K562 (cell line): ENCODE results near the gene C2orf42. TPM values are rescaled to one million over a fixed set of nuclear protein-coding genes. Genes with fewer than 3 reads are reported as not detected.
A peak's percentile ranks its signal among the peaks of the same experiment; 100 is the strongest.

ENCODE experiments used
- BRF1 ChIP-seq: IDR thresholded peaks from 3 replicates; pipeline ENCODE4 v1.6.1; 2011; ENCODE audit warnings: borderline replicate concordance, mild to moderate bottlenecking; ENCODE audit not compliant: insufficient read length; ENCODE audit errors: extremely low read depth
- E2F3 ChIP-seq: fragments of 250-450 bp; sonication (Bioruptor Pico); IDR thresholded peaks from 2 replicates; pipeline ENCODE4 v1.4.0; 2020; ENCODE audit warnings: mild to moderate bottlenecking
- ESRRA ChIP-seq: fragments of 450-650 bp; IDR thresholded peaks from 2 replicates; pipeline ENCODE4 v1.6.1; 2014; ENCODE audit warnings: low read depth, mild to moderate bottlenecking, moderate library complexity, borderline replicate concordance
- ETS2 ChIP-seq: IDR thresholded peaks from 2 replicates; pipeline ENCODE4 v1.6.1; 2016; ENCODE audit warnings: borderline replicate concordance, missing genetic modification characterization, mild to moderate bottlenecking, moderate library complexity, missing compliant biosample characterization; ENCODE audit not compliant: poor library complexity, severe bottlenecking
- FOXP1 ChIP-seq: sonication (generic); formaldehyde crosslinking; IDR thresholded peaks from 2 replicates; pipeline ENCODE4 v1.8.0; 2022; ENCODE audit warnings: mild to moderate bottlenecking, missing genetic modification reagents
- HDAC8 ChIP-seq: fragments of 450-650 bp; IDR thresholded peaks from 2 replicates; pipeline ENCODE4 v1.6.1; 2016; ENCODE audit warnings: mild to moderate bottlenecking, missing genetic modification characterization, moderate library complexity, missing compliant biosample characterization
- HMGN3 ChIP-seq: IDR thresholded peaks from 2 replicates; pipeline ENCODE4 v1.6.1; 2011; ENCODE audit warnings: borderline replicate concordance, low read depth, mild to moderate bottlenecking, mixed read lengths, low read length; ENCODE audit not compliant: insufficient read length; ENCODE audit errors: extremely low read depth
- JUND ChIP-seq, 2 experiments: IDR thresholded peaks; 2 replicates in 1 of 2; 3 replicates in 1 of 2; pipeline ENCODE4 v1.6.1; 2011; ENCODE audit warnings: borderline replicate concordance in 2 of 2, low read depth in 2 of 2, low read length in 2 of 2, improper control_type of control experiment in 1 of 2, missing biosample characterization in 1 of 2, missing genetic modification characterization in 1 of 2, missing genetic modification reagents in 1 of 2
- MCM3 ChIP-seq: fragments of 450-650 bp; IDR thresholded peaks from 2 replicates; pipeline ENCODE4 v1.6.1; 2016
- NBN ChIP-seq: fragments of 450-650 bp; IDR thresholded peaks from 2 replicates; pipeline ENCODE4 v1.6.1; 2016; ENCODE audit warnings: low read depth, mild to moderate bottlenecking
- PURB ChIP-seq: sonication (generic); formaldehyde crosslinking; IDR thresholded peaks from 2 replicates; pipeline ENCODE4 v1.9.0; 2021; ENCODE audit warnings: low read depth, mild to moderate bottlenecking, missing genetic modification reagents
- SIN3B ChIP-seq: fragments of 450-650 bp; IDR thresholded peaks from 2 replicates; pipeline ENCODE4 v1.6.1; 2017; ENCODE audit warnings: low read depth, mild to moderate bottlenecking, moderate library complexity
- YBX1 ChIP-seq: fragments of 450-650 bp; IDR thresholded peaks from 2 replicates; pipeline ENCODE4 v1.7.1; 2016; ENCODE audit warnings: mild to moderate bottlenecking
- ZNF384 ChIP-seq: IDR thresholded peaks from 2 replicates; pipeline ENCODE4 v1.6.1; 2012; ENCODE audit warnings: low read depth, low read length, improper control_type of control experiment
- ZNF785 ChIP-seq: fragments of 250-450 bp; sonication (Bioruptor Pico); IDR thresholded peaks from 2 replicates; pipeline ENCODE4 v1.4.0; 2020; ENCODE audit warnings: mild to moderate bottlenecking
- polyA plus RNA-seq, 8 experiments: library from polyadenylated mRNA; depleted of rRNA in 4 of 8; stranded (reverse) in 5 of 8; unstranded in 3 of 8; fragments of >200 nt; fragmentation: Nextera tagmentation in 2 of 8; fragmentation: Illumina TruSeq in 1 of 8; extraction: Ambion mirVana in 2 of 8; extraction: Trizol in 1 of 8; gene quantifications; 2 replicates each; pipeline versions ENCODE4 v1.2.1 to v1.2.3, GENCODE V29; 2011 to 2014; ENCODE audit warnings: inconsistent platforms in 1 of 8, missing spikeins in 1 of 8
- total RNA-seq, 7 experiments: library from RNA; depleted of rRNA in 6 of 7; stranded (reverse); fragments of >200 nt in 6 of 7; fragmentation: Illumina TruSeq in 2 of 7; extraction: Trizol in 2 of 7; gene quantifications; 2 replicates each; pipeline versions ENCODE4 v1.2.1 to v1.2.3, GENCODE V29; 2011 to 2021; ENCODE audit warnings: low replicate concordance in 1 of 7
- TF ChIP-seq, protein P1 (sequence below): fragments of 450-650 bp; formaldehyde crosslinking; IDR thresholded peaks from 2 replicates; pipeline ENCODE4 v1.4.0; 2022; ENCODE audit warnings: missing genetic modification characterization
- TF ChIP-seq, protein P2 (sequence below): fragments of 450-650 bp; IDR thresholded peaks from 2 replicates; pipeline ENCODE4 v1.6.1; 2016; ENCODE audit warnings: antibody characterized with exemption
- TF ChIP-seq, protein P3 (sequence below), 2 experiments: IDR thresholded peaks; 2 replicates each; pipeline ENCODE4 v1.6.1; 2012; ENCODE audit warnings: improper control_type of control experiment in 2 of 2, low read depth in 2 of 2, low read length in 2 of 2, borderline replicate concordance in 1 of 2
- TF ChIP-seq, protein P4 (sequence below): fragments of 450-650 bp; IDR thresholded peaks from 2 replicates; pipeline ENCODE4 v1.6.1; 2016

The C2orf42 gene
- total and polyA plus RNA-seq, 9 of the 15 experiments (the other 6 are each of a cell fraction or from before 2014, with no cell fraction given) = 4.6 to 10.9 (median 7.5) TPM

DNA sequence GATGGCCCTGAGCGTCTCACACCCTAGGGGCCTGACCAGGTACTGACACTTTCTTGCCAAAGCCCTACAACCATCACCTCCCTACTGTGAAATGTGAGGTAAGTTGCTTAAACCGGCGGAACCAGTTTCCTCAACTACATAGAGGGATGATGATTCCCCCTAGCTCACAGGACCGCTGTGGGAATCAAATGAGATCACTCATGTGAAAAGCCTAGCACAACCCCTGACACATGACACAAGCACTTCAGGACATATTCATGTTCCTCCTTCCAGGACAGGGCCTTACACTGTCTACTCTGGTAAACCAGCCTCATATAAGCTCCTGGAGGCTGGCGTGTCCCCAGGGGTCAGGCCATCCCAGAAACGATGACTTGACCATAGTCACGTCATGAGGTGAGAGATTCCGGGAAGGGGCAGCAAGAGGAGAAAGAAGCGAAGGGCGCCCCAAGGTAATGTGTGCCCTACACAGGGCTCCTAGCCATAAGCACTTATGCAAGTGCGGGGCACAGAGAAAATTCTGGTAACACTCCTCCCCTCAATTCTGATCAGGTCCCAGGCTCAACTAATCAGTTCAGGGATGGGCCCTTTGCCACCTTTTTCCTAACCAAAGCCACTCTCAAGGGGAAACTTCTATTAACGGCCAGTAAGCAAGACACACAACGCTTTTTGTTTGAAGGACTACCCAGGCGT lies 49.5 kb downstream of the C2orf42 start (continued):
- TF ChIP-seq FOXP1 (CRISPR knock-in tag) (no peak), PURB (CRISPR knock-in tag) (no peak), ZNF384 (no peak), MCM3 (no peak), NBN (no peak), HMGN3 (no peak), BRF1 (no peak), ESRRA (no peak), ZNF785 (CRISPR knock-in tag) (no peak), JUND (IDR thresholded peaks at IDR 0.05; ENCODE audit: borderline replicate concordance, low read depth, low read length) (no peak; the same call in 1 of the 2 replicates), JUND (tag; IDR thresholded peaks at IDR 0.05; ENCODE audit: borderline replicate concordance, low read depth, low read length) (no peak; the same call in 2 of the 3 replicates), HDAC8 (tag) (no peak), YBX1 (no peak), SIN3B (no peak), ETS2 (tag) (no peak), E2F3 (no peak; the same call in 1 of the 2 replicates)
- TF ChIP-seq, protein P1, sequence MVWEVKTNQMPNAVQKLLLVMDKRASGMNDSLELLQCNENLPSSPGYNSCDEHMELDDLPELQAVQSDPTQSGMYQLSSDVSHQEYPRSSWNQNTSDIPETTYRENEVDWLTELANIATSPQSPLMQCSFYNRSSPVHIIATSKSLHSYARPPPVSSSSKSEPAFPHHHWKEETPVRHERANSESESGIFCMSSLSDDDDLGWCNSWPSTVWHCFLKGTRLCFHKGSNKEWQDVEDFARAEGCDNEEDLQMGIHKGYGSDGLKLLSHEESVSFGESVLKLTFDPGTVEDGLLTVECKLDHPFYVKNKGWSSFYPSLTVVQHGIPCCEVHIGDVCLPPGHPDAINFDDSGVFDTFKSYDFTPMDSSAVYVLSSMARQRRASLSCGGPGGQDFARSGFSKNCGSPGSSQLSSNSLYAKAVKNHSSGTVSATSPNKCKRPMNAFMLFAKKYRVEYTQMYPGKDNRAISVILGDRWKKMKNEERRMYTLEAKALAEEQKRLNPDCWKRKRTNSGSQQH = no peak
- TF ChIP-seq, protein P2, sequence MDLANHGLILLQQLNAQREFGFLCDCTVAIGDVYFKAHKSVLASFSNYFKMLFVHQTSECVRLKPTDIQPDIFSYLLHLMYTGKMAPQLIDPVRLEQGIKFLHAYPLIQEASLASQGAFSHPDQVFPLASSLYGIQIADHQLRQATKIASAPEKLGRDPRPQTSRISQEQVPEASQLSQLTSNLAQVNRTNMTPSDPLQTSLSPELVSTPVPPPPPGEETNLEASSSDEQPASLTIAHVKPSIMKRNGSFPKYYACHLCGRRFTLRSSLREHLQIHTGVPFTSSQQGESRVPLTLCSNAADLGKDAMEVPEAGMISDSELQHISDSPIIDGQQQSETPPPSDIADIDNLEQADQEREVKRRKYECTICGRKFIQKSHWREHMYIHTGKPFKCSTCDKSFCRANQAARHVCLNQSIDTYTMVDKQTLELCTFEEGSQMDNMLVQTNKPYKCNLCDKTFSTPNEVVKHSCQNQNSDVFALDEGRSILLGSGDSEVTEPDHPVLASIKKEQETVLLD = no peak
- TF ChIP-seq, protein P3, sequence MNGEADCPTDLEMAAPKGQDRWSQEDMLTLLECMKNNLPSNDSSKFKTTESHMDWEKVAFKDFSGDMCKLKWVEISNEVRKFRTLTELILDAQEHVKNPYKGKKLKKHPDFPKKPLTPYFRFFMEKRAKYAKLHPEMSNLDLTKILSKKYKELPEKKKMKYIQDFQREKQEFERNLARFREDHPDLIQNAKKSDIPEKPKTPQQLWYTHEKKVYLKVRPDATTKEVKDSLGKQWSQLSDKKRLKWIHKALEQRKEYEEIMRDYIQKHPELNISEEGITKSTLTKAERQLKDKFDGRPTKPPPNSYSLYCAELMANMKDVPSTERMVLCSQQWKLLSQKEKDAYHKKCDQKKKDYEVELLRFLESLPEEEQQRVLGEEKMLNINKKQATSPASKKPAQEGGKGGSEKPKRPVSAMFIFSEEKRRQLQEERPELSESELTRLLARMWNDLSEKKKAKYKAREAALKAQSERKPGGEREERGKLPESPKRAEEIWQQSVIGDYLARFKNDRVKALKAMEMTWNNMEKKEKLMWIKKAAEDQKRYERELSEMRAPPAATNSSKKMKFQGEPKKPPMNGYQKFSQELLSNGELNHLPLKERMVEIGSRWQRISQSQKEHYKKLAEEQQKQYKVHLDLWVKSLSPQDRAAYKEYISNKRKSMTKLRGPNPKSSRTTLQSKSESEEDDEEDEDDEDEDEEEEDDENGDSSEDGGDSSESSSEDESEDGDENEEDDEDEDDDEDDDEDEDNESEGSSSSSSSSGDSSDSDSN (IDR thresholded peaks at IDR 0.05; ENCODE audit: borderline replicate concordance in 1 of 2, low read depth in 2 of 2, low read length in 2 of 2) = peak in 1 of 2 experiments; percentile 56; a peak in 1 of 4 replicates
- TF ChIP-seq, protein P4, sequence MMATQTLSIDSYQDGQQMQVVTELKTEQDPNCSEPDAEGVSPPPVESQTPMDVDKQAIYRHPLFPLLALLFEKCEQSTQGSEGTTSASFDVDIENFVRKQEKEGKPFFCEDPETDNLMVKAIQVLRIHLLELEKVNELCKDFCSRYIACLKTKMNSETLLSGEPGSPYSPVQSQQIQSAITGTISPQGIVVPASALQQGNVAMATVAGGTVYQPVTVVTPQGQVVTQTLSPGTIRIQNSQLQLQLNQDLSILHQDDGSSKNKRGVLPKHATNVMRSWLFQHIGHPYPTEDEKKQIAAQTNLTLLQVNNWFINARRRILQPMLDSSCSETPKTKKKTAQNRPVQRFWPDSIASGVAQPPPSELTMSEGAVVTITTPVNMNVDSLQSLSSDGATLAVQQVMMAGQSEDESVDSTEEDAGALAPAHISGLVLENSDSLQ = no peak
